OCI-LY1 (cell line): ENCODE data around the gene BRPF1.
A peak's percentile ranks its signal among the peaks of the same experiment; 100 is the strongest.

Source experiments
- H2AFZ ChIP-seq: fragments of 200-600 bp; sonication (generic), shearing (Covaris generic); 2 replicates; pipeline ENCODE4 v1.6.0; 2014; ENCODE audit warnings: antibody characterized with exemption, mild to moderate bottlenecking, low read length
- H3F3A ChIP-seq: fragments of 200-600 bp; sonication (generic), shearing (Covaris generic); 2 replicates; pipeline ENCODE4 v1.6.0; 2014; ENCODE audit warnings: mild to moderate bottlenecking, antibody characterized with exemption, low read length, moderate library complexity; ENCODE audit not compliant: insufficient read depth
- H3K27ac ChIP-seq: fragments of 200-600 bp; sonication (generic); 2 replicates; pipeline ENCODE4 v1.5.1; 2014; ENCODE audit warnings: low read length, mixed run types, mild to moderate bottlenecking, low read depth; ENCODE audit not compliant: poor library complexity, severe bottlenecking
- H3K27me3 ChIP-seq: fragments of 200-600 bp; sonication (generic); 2 replicates; pipeline ENCODE4 v1.6.0; 2014; ENCODE audit warnings: antibody characterized with exemption, mild to moderate bottlenecking, low read length, moderate library complexity; ENCODE audit not compliant: insufficient read depth
- H3K36me3 ChIP-seq: fragments of 200-600 bp; sonication (generic); 2 replicates; pipeline ENCODE4 v1.6.1; 2014; ENCODE audit warnings: mild to moderate bottlenecking, antibody characterized with exemption, low read length, moderate library complexity, mixed read lengths; ENCODE audit not compliant: insufficient read depth
- H3K4me1 ChIP-seq: fragments of 200-600 bp; sonication (generic); 2 replicates; pipeline ENCODE4 v1.5.1; 2014; ENCODE audit warnings: mild to moderate bottlenecking, low read length, moderate library complexity; ENCODE audit not compliant: insufficient read depth, severe bottlenecking
- H3K4me2 ChIP-seq: fragments of 200-600 bp; sonication (generic), shearing (Covaris generic); 2 replicates; pipeline ENCODE4 v1.6.1; 2014; ENCODE audit warnings: low read length
- H3K4me3 ChIP-seq: fragments of 200-600 bp; sonication (generic); 2 replicates; pipeline ENCODE4 v1.5.1; 2014; ENCODE audit warnings: low read length, low read depth, mild to moderate bottlenecking, mixed read lengths; ENCODE audit not compliant: poor library complexity, severe bottlenecking
- H3K79me2 ChIP-seq: fragments of 200-600 bp; shearing (Covaris generic); 2 replicates; pipeline ENCODE4 v1.6.1; 2016; ENCODE audit warnings: mixed run types, low read length, mixed read lengths; ENCODE audit not compliant: insufficient read depth
- H3K9ac ChIP-seq: fragments of 200-600 bp; sonication (generic), shearing (Covaris generic); 2 replicates; pipeline ENCODE4 v1.6.1; 2014; ENCODE audit warnings: mild to moderate bottlenecking, low read length, mixed read lengths
- H3K9me2 ChIP-seq: fragments of 200-600 bp; sonication (generic), shearing (Covaris generic); 2 replicates; pipeline ENCODE4 v1.6.1; 2014; ENCODE audit warnings: low read depth, mild to moderate bottlenecking, low read length, mixed read lengths
- H3K9me3 ChIP-seq: fragments of 200-600 bp; shearing (Covaris generic); 2 replicates; pipeline ENCODE4 v1.6.1; 2014; ENCODE audit warnings: low read length, mixed read lengths
- H4K20me1 ChIP-seq: fragments of 200-600 bp; sonication (generic), shearing (Covaris generic); 2 replicates; pipeline ENCODE4 v1.6.0; 2016; ENCODE audit warnings: mild to moderate bottlenecking, low read length; ENCODE audit not compliant: insufficient read depth
- CTCF ChIP-seq: fragments of 200-600 bp; sonication (generic), shearing (Covaris generic); IDR thresholded peaks from 2 replicates; pipeline ENCODE4 v1.5.1; 2017; ENCODE audit warnings: mild to moderate bottlenecking, antibody characterized with exemption, low read length, moderate library complexity, mixed read lengths
- EZH2 ChIP-seq: fragments of 200-600 bp; sonication (generic), shearing (Covaris generic); IDR thresholded peaks from 2 replicates; pipeline ENCODE4 v1.8.0; 2017; ENCODE audit warnings: borderline replicate concordance, mixed run types, mild to moderate bottlenecking, antibody characterized with exemption, low read length, moderate library complexity, mixed read lengths

Gene BRPF1

GRCh38 chr3:9794400-9794799, 62.9 kb downstream of the BRPF1 start:
- H3K36me3 ChIP-seq: peaks cover 60% of the 10 kb centered on the region
- H3K27ac ChIP-seq: no peak overlapping the region
- peak overlapping the region; percentile 99 for H3K4me2 ChIP-seq
- peak overlapping the region; percentile 20; the same call in 1 of the 2 replicates for H3K9ac ChIP-seq
- H3K4me3 ChIP-seq: peak overlapping the region; percentile 93
- no peaks in the 10 kb centered on the region for H3K9me2 ChIP-seq
- H3K79me2 ChIP-seq: peaks cover 23% of the 10 kb centered on the region
- H2AFZ ChIP-seq: no peak overlapping the region
- no peaks in the 10 kb centered on the region for H3K27me3 ChIP-seq
- H3K9me3 ChIP-seq: no peaks in the 10 kb centered on the region
- peaks cover 33% of the 10 kb centered on the region for H3K4me1 ChIP-seq
- no peaks in the 10 kb centered on the region for H3F3A ChIP-seq
- TF ChIP-seq CTCF: no peak
- no peaks in the 10 kb centered on the region for H4K20me1 ChIP-seq

GRCh38 chr3:9795207-9795606, 63.7 kb downstream of the BRPF1 start:
- peaks cover 61% of the 10 kb centered on the region for H3K36me3 ChIP-seq
- no peaks in the 10 kb centered on the region for H4K20me1 ChIP-seq
- H3K9ac ChIP-seq: no peak overlapping the region; the same call in 1 of the 2 replicates

GRCh38 chr3:9797196-9797945, 65.8 kb downstream of the BRPF1 start:
- H3K36me3 ChIP-seq: peaks cover 76% of the 10 kb centered on the region
- H3K9me3 ChIP-seq: no peaks in the 10 kb centered on the region
- H3K27ac ChIP-seq: no peak overlapping the region
- no peak overlapping the region for H2AFZ ChIP-seq
- no peaks in the 10 kb centered on the region for H3K27me3 ChIP-seq
- H3F3A ChIP-seq: no peaks in the 10 kb centered on the region
- peaks cover 20% of the 10 kb centered on the region for H3K79me2 ChIP-seq
- no peak overlapping the region for H3K4me3 ChIP-seq
- no peak overlapping the region for H3K9ac ChIP-seq
- H3K4me1 ChIP-seq: peaks cover 21% of the 10 kb centered on the region
- no peaks in the 10 kb centered on the region for H4K20me1 ChIP-seq
- no peaks in the 10 kb centered on the region for H3K9me2 ChIP-seq
- no peak overlapping the region for H3K4me2 ChIP-seq
- TF ChIP-seq CTCF: no peak

More at GRCh38 chr3:9795207-9795606, 63.7 kb downstream of the BRPF1 start:
- Histone ChIP-seq H3K4me3 (peak overlapping the region; percentile 93), H3K9me2 (no peaks in the 10 kb centered on the region), H3K79me2 (peaks cover 23% of the 10 kb centered on the region), H3K4me2 (peak overlapping the region; percentile 99; the same call in 1 of the 2 replicates), H3F3A (no peaks in the 10 kb centered on the region), H3K9me3 (no peaks in the 10 kb centered on the region), H2AFZ (no peak overlapping the region), H3K27ac (peak overlapping the region; percentile 2), H3K27me3 (no peaks in the 10 kb centered on the region), H3K4me1 (peaks cover 33% of the 10 kb centered on the region)
- no peak for TF ChIP-seq EZH2
- TF ChIP-seq CTCF: no peak
